Aorta (tissue), 5 donors: ENCODE measurements around the gene RANBP17. TPM values are rescaled to one million over a fixed set of nuclear protein-coding genes. Genes with fewer than 3 reads are reported as not detected.

Source experiments
- ATAC-seq: fragments of 200-7000 bp; cut with Tn5 transposase; one replicate; pipeline ENCODE4 v1.9.1; 2022; ENCODE audit warnings: moderate library complexity; ENCODE audit not compliant: low FRiP score
- DNase-seq, 2 donors: peaks; one replicate each; pipeline ENCODE4 v3.0.0-alpha.2; 2020
- H3K27ac ChIP-seq, 2 donors: one replicate each; pipeline ENCODE4 v1.5.1; 2013; ENCODE audit warnings: low read length in 2 of 2, mild to moderate bottlenecking in 2 of 2, moderate library complexity in 2 of 2, control low read depth in 1 of 2, inconsistent platforms in 1 of 2, low read depth in 1 of 2
- H3K27me3 ChIP-seq, 2 donors: one replicate each; pipeline ENCODE4 v1.6.1; 2013; ENCODE audit warnings: control low read depth in 1 of 2, low read length in 1 of 2, mild to moderate bottlenecking in 1 of 2, moderate library complexity in 1 of 2; ENCODE audit not compliant: insufficient read depth in 2 of 2, control insufficient read depth in 1 of 2
- H3K36me3 ChIP-seq, 2 donors: one replicate each; pipeline ENCODE4 v1.6.1; 2013; ENCODE audit warnings: control low read depth in 1 of 2, low read length in 1 of 2, mild to moderate bottlenecking in 1 of 2; ENCODE audit not compliant: insufficient read depth in 2 of 2, control insufficient read depth in 1 of 2
- H3K4me1 ChIP-seq, 2 donors: one replicate each; pipeline ENCODE4 v1.6.1; 2013; ENCODE audit warnings: low read length in 2 of 2, control low read depth in 1 of 2, mild to moderate bottlenecking in 1 of 2, moderate library complexity in 1 of 2; ENCODE audit not compliant: insufficient read depth in 2 of 2, control insufficient read depth in 1 of 2
- H3K4me3 ChIP-seq, 2 donors: one replicate each; pipeline ENCODE4 v1.5.1; 2013; ENCODE audit warnings: low read length in 2 of 2, control low read depth in 1 of 2, mild to moderate bottlenecking in 1 of 2
- H3K9me3 ChIP-seq: one replicate; pipeline ENCODE4 v1.6.1; 2013; ENCODE audit warnings: mild to moderate bottlenecking, low read length; ENCODE audit not compliant: control insufficient read depth
- WGBS, 2 donors: extraction: QIAGEN DNeasy Blood & Tissue Kit; methylation state at CpG; one replicate each; pipeline ENCODE4 v1.1.7; 2013; 5-methylcytosine and 5-hydroxymethylcytosine counted together
- intact Hi-C, 2 donors: fragments of 100-400 bp; cut with DNase I; formaldehyde crosslinking; loops; one replicate each; pipeline versions ENCODE4 v1.14.2 to v1.15.0; 2022
- polyA plus RNA-seq, 2 donors: library from polyadenylated mRNA; stranded (reverse); fragments of 200-250 nt; gene quantifications; one replicate each; pipeline ENCODE4 v1.2.3, GENCODE V29; 2013
- total RNA-seq, 2 donors: library from RNA; stranded (reverse); fragmentation: NEBNext Ultra II Directional; extraction: Animal tissue kit (Norgen Biotek cat#: 25700); gene quantifications; one replicate each; pipeline ENCODE4 v1.2.1, GENCODE V29; 2021
- donor health status: healthy with polysubstance abuse.
- donor health status: Bipolar disorder and iron deficiency.
- donor health status: DM: no; HTN: no; CAD: no.
- donor health status: DM: no; HTN: no; CAD: no.
- donor health status: DM: yes; HTN: yes; CAD: no.

Gene RANBP17
- total and polyA plus RNA-seq, 4 donors = 1.3 to 13.6 (median 7.5) TPM

DNA sequence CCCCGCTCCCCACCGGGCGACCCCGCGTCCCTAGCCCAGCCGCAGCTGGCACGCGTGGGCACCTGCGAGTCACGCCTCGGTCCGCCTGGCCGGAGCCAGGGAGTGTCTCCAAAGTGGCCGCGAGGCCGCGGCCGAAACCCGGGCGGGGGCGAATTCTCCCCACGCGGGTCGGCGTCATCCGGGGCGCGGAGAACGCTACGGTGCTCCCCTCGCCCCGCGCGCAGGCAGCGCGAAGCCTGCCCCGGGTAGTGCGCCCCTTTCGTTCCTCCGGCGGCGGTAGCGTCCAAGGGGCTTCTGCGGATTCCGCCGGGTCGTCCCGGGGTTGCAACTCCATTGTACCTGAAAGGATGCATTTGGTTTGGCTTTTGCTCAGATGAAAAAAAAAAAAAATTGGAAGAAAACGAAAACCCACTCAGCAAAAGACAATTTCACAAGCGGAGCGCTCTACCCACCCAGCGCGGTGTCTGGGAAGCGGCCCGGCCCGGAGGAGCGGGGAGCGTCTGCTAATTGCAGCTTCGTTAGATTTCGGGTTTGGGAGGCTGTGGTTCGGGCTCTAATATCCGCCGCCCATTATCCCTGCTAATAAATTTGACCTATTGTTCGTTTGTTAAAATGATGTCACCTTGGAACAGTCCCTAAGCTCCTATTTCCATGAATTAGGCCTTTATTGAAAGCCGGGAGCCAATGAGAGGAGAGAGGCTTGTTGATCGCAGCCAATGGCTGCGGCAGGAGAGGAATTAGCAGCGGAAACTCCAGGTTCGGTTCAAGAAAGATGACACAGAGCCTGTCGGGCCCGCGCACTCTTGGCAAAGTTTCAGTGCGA lies 446.8 kb downstream of the RANBP17 start, which contains the start of gene TLX3:
TSS of gene TLX3 (plus strand) at position 796 of the 823 bp plus-strand sequence. CDS start 118 bp downstream, outside the sequence.
- no peaks in the 10 kb centered on the region for H3K36me3 ChIP-seq
- H3K9me3 ChIP-seq = no peaks in the 10 kb centered on the region
- H3K4me1 ChIP-seq = no peaks in the 10 kb centered on the region
- no peak within 1 kb of the TSS for H3K4me3 ChIP-seq
- no peak for ATAC-seq
- peaks cover 0 to 3% of the 10 kb centered on the region in 2 donors for H3K27me3 ChIP-seq
- 8 to 9% methylated on average over 73 of the region's 73 CpGs for WGBS, 2 donors
- intact Hi-C loops = no loop called here
- no peak within 1 kb of the TSS for H3K27ac ChIP-seq
- no peak for DNase-seq

DNA sequence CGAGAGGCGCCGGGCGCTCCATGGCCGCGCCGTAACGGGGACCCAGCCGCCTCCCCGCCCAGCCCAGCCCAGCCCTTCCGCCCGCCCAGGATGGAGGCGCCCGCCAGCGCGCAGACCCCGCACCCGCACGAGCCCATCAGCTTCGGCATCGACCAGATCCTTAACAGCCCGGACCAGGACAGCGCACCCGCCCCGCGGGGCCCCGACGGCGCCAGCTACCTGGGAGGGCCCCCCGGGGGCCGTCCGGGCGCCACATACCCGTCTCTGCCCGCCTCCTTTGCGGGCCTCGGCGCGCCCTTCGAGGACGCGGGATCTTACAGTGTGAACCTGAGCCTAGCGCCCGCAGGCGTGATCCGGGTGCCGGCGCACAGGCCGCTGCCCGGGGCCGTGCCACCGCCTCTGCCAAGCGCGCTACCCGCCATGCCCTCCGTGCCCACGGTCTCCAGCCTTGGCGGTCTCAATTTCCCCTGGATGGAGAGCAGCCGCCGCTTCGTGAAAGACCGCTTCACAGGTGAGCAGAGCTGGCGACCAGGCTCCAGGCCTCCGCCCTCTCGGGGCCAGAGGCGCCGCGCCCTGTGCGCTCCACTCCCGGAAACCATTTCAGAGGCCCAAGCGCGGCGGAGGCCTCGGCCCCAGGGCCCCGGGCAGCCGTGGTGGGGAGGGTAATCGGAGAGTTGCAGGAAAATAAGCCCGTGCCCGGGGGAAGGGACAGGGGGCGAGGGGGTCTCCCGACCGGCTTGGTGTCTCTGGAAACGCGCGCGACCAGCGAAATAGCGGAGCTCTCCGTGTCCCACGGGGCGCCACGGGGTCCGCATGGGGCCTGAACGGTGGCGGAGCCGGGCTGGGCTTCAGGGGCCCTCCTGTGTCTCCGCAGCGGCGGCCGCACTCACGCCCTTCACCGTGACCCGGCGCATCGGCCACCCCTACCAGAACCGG lies 447.7 kb downstream of the RANBP17 start:
- no peak for DNase-seq
- ATAC-seq = no peak
- Histone ChIP-seq H3K4me1 (no peaks in the 10 kb centered on the region), H3K9me3 (no peaks in the 10 kb centered on the region), H3K36me3 (no peaks in the 10 kb centered on the region), H3K27me3 (peaks cover 0 to 2% of the 10 kb centered on the region in 2 donors), H3K4me3 (no peak overlapping the region), H3K27ac (no peak overlapping the region)
- intact Hi-C loops = no loop called here
- 4 to 6% methylated on average over 95 to 106 of the region's 106 CpGs for WGBS, 2 donors

DNA sequence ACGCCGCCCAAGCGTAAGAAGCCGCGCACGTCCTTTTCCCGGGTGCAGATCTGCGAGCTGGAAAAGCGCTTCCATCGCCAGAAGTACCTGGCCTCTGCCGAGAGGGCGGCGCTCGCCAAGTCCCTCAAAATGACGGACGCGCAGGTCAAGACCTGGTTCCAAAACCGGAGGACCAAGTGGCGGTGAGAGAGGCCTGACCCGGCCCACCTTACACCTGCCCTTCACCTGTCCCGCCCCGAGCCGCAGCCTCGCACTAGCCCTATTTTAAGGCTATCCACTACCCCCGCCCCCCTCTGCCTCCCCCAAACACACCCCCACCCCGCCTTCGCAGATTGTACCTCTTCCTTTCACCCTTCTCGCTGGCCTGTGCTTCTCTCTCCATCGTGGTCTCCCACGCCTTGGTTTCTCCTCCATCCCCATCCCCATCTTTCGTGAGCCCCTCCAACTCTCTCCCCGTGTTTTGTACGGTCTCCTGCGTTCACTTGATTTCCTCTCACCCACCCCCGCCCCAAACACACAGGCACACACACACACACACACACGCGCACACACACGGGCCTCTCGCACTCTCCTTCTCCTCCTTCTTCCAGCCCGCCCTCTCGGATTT lies 448.5 kb downstream of the RANBP17 start:
- Histone ChIP-seq H3K27me3 (peaks cover 0 to 2% of the 10 kb centered on the region in 2 donors), H3K4me1 (no peaks in the 10 kb centered on the region)
- intact Hi-C loops = no loop called here

DNA sequence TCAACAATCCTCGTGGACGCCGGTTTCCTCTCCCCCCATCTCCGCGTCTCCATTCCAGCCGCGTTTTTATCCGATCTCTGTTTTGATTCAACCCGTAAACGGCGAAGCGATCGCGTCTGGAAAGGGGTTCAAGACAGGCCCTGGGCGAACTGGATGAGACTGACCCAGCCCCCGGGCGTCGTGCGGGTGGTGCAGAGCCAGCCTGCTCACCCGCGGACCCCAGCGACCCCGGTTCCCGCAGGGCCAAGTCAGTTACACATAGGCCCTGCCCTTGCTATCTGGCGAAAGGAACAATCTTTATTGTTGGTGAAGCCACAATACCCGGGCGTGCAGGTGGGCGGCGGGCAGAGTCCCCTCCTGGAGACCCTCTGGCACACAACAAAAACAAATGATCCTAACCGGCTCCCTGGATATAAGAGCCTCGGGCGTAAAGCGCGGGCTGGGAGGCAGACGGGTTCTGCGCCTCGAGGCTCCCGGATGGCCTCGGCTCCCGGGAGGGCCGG lies 449.1 kb downstream of the RANBP17 start:
- peaks cover 0 to 2% of the 10 kb centered on the region in 2 donors for H3K27me3 ChIP-seq
- WGBS, 2 donors = 3% methylated on average over 41 of the region's 41 CpGs
- intact Hi-C loops = no loop called here

More for the DNA sequence above, 448.5 kb downstream of the RANBP17 start:
- no peak for DNase-seq
- WGBS, 2 donors = 9 to 10% methylated on average over 41 of the region's 41 CpGs
- ATAC-seq = no peak
- no peaks in the 10 kb centered on the region for H3K9me3 ChIP-seq
- H3K4me3 ChIP-seq = no peak overlapping the region
- no peak overlapping the region for H3K27ac ChIP-seq
- no peaks in the 10 kb centered on the region for H3K36me3 ChIP-seq

DNA sequence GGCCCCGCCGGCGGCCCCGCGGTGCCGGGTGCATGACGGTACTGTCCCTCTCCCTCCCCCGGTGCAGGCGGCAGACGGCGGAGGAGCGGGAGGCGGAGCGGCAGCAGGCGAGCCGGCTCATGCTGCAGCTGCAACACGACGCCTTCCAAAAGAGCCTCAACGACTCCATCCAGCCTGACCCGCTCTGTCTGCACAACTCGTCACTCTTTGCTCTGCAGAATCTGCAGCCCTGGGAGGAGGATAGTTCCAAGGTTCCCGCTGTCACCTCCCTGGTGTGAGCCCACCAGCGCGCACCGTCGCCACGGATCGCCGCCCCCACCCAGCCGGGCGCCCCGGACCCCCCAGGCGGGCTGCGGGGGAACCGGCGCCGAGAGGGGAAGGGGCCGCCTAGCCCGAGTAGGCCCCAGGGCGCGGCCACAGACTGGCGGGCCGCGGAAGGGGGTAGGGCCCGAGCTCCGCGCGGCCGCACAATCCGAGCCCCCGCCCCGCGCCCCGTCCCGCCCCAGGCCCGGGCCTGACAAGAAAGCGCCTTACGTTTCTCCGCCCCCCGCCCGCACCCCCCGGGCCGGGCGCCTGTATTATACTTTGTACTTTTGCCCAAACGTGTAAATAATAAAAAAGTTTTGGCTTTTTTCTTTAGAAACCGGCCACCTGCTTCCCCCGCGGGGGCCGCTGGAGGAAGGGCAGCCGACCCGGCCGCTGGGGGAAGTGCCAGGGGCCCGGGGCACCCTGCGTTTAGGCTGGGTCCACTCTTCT lies 449.7 kb downstream of the RANBP17 start:
- 2 to 4% methylated on average over 39 to 74 of the region's 74 CpGs for WGBS, 2 donors
- no peaks in the 10 kb centered on the region for H3K9me3 ChIP-seq
- intact Hi-C loops = no loop called here
- DNase-seq = no peak
- H3K36me3 ChIP-seq = no peaks in the 10 kb centered on the region
- ATAC-seq = no peak
- H3K4me3 ChIP-seq = peak overlapping the region in 1 of 2 donors; percentile 25
- peaks cover 0 to 2% of the 10 kb centered on the region in 2 donors for H3K27me3 ChIP-seq
- no peaks in the 10 kb centered on the region for H3K4me1 ChIP-seq
- no peak overlapping the region for H3K27ac ChIP-seq

More for the DNA sequence above, 449.1 kb downstream of the RANBP17 start:
- H3K4me1 ChIP-seq = no peaks in the 10 kb centered on the region
- H3K9me3 ChIP-seq = no peaks in the 10 kb centered on the region
- no peak overlapping the region for H3K4me3 ChIP-seq
- no peak for ATAC-seq
- DNase-seq = no peak
- no peaks in the 10 kb centered on the region for H3K36me3 ChIP-seq
- no peak overlapping the region for H3K27ac ChIP-seq

DNA sequence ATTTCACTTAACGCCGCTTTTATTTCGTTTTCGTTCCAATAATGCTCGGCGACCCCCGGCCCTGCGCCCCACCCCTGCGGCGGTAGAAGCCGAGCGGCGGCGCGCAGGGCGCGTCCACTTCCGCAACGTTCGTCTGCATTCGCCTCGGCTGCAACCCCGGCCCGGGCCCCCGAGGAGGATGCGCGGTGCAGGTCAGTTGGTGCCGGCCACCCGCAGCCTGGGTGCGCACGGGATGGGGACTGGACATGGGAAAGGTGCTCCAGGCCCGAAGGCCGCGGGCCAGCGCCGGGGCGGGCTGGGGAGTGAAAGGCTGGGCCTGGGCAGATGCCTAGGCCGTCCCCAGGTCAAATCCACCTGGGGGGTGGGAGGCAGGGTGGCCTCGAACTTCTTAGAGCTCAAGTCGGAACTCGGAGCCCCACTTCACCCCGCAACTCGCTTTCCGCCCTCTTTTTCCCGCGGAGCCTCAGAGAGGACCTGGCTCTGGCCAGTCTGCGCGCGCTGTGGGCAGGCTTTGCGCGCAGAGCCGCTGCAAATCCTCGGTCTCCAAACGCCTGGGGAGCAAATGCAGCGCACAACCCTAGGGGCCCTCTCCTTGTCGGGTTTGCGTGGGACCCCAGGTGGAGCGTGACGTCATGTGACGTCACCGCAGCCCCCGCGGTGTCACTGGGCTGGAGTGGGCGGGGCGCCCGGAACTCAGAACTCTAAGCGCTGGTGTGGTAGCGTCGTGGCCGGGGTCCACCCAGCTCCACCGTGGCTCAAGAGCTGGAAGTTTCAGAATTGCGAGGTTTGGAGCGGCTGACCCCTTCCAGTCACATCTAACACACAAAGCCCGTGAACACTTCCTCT lies 450.5 kb downstream of the RANBP17 start:
- ATAC-seq (no peak), DNase-seq (no peak)
- 7% methylated on average over 73 to 74 of the region's 74 CpGs for WGBS, 2 donors
- no peak overlapping the region for H3K27ac ChIP-seq
- peaks cover 0 to 2% of the 10 kb centered on the region in 2 donors for H3K27me3 ChIP-seq
- H3K4me3 ChIP-seq = peak overlapping the region in 1 of 2 donors; percentile 25
- H3K4me1 ChIP-seq = no peaks in the 10 kb centered on the region
- intact Hi-C loops = no loop called here
- H3K36me3 ChIP-seq = no peaks in the 10 kb centered on the region
- no peaks in the 10 kb centered on the region for H3K9me3 ChIP-seq

DNA sequence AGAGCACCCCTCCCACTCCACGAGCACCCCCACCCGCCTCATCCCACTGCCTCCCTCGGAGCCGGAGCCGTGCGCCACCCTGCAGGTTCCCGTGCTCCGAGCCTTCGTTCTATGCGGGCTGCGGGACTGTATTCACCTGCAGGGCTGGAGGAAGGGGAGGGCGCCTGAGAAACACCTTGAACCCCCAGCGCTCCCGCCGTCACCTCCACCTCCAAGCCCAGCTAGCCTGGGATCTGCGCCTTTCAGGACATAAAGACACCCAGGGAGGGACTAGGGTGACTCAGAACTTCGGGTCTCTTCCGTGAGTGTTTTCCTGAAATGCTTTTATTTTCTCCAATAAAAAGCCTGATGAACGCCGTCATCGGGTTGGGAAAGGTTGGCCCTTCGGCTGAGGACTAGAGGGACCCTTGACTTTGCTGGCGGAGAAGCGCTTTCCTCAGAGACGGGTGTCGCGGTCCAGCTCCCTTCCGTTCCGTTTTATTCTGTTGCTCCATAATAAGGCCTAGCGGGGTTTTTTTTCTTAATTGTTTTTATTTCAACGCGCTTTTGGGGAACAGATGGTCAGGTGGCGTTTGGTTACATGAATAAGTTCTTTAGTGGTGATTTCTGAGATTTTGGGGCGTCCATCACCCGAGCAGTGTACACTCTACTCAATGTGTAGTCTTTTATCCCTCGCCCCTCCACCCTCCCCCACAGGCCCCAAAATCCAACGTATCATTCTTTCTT lies 451.8 kb downstream of the RANBP17 start:
- no peak overlapping the region for H3K4me3 ChIP-seq
- ATAC-seq (no peak), DNase-seq (no peak)
- no peaks in the 10 kb centered on the region for H3K9me3 ChIP-seq
- H3K4me1 ChIP-seq = no peaks in the 10 kb centered on the region
- no peak overlapping the region for H3K27ac ChIP-seq
- WGBS, 2 donors = 27 to 30% methylated on average over 37 of the region's 37 CpGs
- H3K36me3 ChIP-seq = no peaks in the 10 kb centered on the region
- intact Hi-C loops = no loop called here
- peaks cover 0 to 2% of the 10 kb centered on the region in 2 donors for H3K27me3 ChIP-seq
